ENCODE measurements around the gene SULT2B1.
A peak's percentile ranks its signal among the peaks of the same experiment; 100 is the strongest.
"Not testable (repeated sequence)": the region's sequence is repeated elsewhere in the genome, so short reads cannot be mapped to it uniquely, and the experiment has no call there.

The SULT2B1 gene

DNA sequence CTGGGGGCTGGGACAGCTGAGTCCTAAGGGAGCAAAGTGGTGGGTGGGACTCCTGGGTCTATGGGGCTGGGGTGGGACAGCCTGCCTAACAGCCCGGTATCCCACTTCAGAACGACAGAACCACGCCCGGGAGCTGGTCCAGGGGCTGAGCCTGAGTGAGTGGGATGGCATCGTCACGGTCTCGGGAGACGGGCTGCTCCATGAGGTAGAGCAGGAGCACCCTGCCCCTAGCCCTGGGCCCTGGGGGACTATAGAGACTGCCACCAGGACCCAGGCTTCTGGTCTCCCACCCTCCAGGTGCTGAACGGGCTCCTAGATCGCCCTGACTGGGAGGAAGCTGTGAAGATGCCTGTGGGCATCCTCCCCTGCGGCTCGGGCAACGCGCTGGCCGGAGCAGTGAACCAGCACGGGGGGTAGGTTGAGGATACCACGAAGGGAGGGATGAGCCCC lies 75.9 kb downstream of the SULT2B1 start:
- no peak overlapping the region for H3K4me3 Mint-ChIP-seq
- peaks cover 81% of the 10 kb centered on the region for H3K4me1 Mint-ChIP-seq
- H3K27me3 Mint-ChIP-seq, result no peaks in the 10 kb centered on the region
- H3K27ac Mint-ChIP-seq, result no peak overlapping the region
- no peak for DNase-seq
- no peak for ATAC-seq
- no peaks in the 10 kb centered on the region for H3K9me3 Mint-ChIP-seq

DNA sequence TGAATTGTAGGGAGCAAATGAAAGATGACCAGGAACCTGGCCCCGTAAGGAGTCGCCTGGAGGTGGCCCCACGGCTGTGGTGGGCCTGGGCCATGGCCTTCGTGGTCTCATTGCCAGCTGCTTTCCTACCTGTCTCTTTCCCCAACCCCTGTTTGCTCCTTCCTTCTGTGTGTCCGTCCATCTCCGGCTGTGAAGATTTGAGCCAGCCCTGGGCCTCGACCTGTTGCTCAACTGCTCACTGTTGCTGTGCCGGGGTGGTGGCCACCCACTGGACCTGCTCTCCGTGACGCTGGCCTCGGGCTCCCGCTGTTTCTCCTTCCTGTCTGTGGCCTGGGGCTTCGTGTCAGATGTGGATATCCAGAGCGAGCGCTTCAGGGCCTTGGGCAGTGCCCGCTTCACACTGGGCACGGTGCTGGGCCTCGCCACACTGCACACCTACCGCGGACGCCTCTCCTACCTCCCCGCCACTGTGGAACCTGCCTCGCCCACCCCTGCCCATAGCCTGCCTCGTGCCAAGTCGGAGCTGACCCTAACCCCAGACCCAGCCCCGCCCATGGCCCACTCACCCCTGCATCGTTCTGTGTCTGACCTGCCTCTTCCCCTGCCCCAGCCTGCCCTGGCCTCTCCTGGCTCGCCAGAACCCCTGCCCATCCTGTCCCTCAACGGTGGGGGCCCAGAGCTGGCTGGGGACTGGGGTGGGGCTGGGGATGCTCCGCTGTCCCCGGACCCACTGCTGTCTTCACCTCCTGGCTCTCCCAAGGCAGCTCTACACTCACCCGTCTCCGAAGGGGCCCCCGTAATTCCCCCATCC lies 76.7 kb downstream of the SULT2B1 start:
- peak overlapping the region in 1 of 2 donors; percentile 75 for H3K27ac Mint-ChIP-seq
- no peak overlapping the region for H3K4me3 Mint-ChIP-seq
- ATAC-seq (no peak), DNase-seq (no peak)
- H3K4me1 Mint-ChIP-seq, result peaks cover 82% of the 10 kb centered on the region
- H3K9me3 Mint-ChIP-seq, result no peaks in the 10 kb centered on the region
- H3K27me3 Mint-ChIP-seq, result no peaks in the 10 kb centered on the region

DNA sequence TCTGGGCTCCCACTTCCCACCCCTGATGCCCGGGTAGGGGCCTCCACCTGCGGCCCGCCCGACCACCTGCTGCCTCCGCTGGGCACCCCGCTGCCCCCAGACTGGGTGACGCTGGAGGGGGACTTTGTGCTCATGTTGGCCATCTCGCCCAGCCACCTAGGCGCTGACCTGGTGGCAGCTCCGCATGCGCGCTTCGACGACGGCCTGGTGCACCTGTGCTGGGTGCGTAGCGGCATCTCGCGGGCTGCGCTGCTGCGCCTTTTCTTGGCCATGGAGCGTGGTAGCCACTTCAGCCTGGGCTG lies 77.3 kb downstream of the SULT2B1 start:
- no peak for ATAC-seq
- no peak overlapping the region for H3K27ac Mint-ChIP-seq
- H3K4me1 Mint-ChIP-seq, result peaks cover 82% of the 10 kb centered on the region
- DNase-seq, result no peak
- no peak overlapping the region for H3K4me3 Mint-ChIP-seq
- no peaks in the 10 kb centered on the region for H3K27me3 Mint-ChIP-seq
- no peaks in the 10 kb centered on the region for H3K9me3 Mint-ChIP-seq

DNA sequence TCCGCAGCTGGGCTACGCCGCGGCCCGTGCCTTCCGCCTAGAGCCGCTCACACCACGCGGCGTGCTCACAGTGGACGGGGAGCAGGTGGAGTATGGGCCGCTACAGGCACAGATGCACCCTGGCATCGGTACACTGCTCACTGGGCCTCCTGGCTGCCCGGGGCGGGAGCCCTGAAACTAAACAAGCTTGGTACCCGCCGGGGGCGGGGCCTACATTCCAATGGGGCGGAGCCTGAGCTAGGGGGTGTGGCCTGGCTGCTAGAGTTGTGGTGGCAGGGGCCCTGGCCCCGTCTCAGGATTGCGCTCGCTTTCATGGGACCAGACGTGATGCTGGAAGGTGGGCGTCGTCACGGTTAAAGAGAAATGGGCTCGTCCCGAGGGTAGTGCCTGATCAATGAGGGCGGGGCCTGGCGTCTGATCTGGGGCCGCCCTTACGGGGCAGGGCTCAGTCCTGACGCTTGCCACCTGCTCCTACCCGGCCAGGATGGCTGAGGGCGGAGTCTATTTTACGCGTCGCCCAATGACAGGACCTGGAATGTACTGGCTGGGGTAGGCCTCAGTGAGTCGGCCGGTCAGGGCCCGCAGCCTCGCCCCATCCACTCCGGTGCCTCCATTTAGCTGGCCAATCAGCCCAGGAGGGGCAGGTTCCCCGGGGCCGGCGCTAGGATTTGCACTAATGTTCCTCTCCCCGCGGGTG lies 77.8 kb downstream of the SULT2B1 start:
- DNase-seq (peak in 1 of 2 donors; percentile 29), ATAC-seq (no peak)
- Mint-ChIP-seq H3K9me3 (no peaks in the 10 kb centered on the region), H3K27ac (no peak overlapping the region), H3K27me3 (no peaks in the 10 kb centered on the region), H3K4me1 (peaks cover 82% of the 10 kb centered on the region), H3K4me3 (no peak overlapping the region)

DNA sequence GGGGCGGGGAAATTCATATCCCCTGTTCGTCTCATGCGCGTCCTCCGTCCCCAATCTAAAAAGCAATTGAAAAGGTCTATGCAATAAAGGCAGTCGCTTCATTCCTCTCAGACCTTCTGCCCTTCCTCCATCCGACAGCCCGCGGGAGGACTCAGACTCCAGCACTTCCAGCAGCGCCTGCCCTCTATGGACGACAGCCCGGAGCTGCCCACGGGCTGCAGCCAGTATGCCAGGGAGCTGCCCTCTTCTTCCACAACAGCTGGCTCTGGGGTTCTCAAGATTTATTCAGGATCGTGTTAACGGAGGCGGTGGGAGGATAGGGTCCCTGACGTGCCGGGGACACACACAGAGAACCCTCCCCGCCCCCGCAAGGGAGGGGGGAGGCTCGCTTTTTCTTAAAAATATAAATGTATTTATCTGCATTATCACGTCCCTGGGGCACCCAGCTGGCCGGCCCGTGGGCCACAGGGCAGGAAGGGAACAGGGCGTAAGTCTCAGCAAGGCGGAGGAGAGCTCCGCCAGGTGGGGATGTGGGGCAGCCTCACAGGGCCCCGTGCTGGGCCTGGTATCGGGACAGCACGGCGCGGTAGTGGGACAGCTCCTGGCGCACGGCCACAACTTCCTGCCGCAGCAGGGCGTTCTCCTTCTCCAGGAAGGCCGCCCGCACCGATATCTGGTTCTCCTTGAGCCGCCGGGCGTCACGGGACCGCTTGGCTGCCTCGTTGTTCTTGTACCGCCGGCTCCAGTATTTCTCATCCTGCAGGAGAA lies 78.5 kb downstream of the SULT2B1 start:
- H3K27me3 Mint-ChIP-seq, result no peaks in the 10 kb centered on the region
- H3K27ac Mint-ChIP-seq, result no peak overlapping the region
- H3K4me1 Mint-ChIP-seq, result peaks cover 82% of the 10 kb centered on the region
- H3K9me3 Mint-ChIP-seq, result no peaks in the 10 kb centered on the region
- DNase-seq (no peak), ATAC-seq (no peak)
- H3K4me3 Mint-ChIP-seq, result no peak overlapping the region

DNA sequence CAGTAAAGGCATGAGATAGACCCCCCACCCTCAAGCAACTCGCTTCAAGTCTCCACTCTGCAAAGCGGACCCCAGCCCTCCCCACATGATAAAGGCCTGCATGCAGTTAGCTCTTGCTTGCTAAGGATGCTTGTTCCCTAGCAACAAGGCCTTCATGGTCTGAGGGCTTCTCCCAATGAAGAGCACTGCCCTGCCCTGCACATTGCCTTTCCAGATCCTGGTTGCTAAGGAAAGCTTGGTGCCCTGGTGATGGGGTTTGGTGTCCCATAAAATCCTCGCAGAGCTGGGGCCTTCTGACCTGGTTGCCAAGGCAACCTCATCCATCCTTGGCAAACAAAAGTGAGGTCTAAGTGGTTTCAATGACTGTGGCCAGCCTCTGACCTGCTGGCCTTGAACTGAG lies 79.3 kb downstream of the SULT2B1 start:
- H3K27me3 Mint-ChIP-seq, result no peaks in the 10 kb centered on the region
- no peaks in the 10 kb centered on the region for H3K9me3 Mint-ChIP-seq
- DNase-seq, result no peak
- H3K4me3 Mint-ChIP-seq, result no peak overlapping the region
- no peak overlapping the region for H3K27ac Mint-ChIP-seq
- no peak for ATAC-seq
- H3K4me1 Mint-ChIP-seq, result peaks cover 79% of the 10 kb centered on the region

DNA sequence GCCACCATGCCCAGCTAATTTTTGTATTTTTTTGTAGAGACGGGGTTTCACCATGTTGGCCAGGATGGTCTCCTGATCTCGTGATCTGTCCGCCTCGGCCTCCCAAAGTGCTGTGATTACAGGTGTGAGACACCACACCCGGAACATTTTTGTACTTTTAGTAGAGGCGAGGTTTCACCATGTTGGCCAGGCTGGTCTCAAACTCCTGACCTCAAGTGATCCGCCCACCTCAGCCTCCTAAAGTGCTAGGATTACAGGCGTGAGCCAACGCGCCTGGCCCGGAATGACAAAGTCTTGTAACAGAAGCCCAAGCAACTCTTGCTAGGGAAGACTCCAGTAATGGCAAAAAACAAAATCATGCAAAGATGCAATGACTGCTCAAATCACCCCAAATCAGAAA lies 80.3 kb downstream of the SULT2B1 start:
- peaks cover 73% of the 10 kb centered on the region for H3K4me1 Mint-ChIP-seq
- DNase-seq, H3K27ac Mint-ChIP-seq, H3K27me3 Mint-ChIP-seq, ATAC-seq, H3K9me3 Mint-ChIP-seq, H3K4me3 Mint-ChIP-seq: not testable (repeated sequence)

DNA sequence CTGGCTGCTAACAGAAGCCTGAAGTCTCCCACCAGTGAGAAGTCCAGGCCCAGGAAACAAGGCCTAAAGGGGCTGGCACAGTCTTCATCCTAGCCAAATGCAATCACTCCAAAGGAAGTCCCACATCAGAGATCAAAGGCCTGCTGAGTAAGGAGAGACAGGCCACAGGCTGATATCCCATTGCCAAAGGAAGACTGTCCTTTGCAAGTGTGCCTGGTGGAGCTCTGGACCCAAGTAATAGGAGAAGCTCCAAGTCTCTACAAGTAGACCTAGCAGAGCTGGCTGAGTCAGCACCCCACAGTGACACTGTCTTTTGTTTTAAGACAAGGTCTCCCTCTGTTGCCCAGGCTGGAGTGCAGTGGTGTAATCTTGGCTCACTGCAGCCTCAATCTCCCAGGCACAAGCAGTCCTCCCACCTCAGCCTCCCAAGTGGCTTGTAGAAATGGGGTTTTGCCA lies 80.7 kb downstream of the SULT2B1 start:
- H3K4me1 Mint-ChIP-seq, result peaks cover 72% of the 10 kb centered on the region
- no peak overlapping the region for H3K27ac Mint-ChIP-seq
- DNase-seq, result no peak
- no peak for ATAC-seq
- H3K27me3 Mint-ChIP-seq, result no peaks in the 10 kb centered on the region
- no peak overlapping the region for H3K4me3 Mint-ChIP-seq
- no peaks in the 10 kb centered on the region for H3K9me3 Mint-ChIP-seq

DNA sequence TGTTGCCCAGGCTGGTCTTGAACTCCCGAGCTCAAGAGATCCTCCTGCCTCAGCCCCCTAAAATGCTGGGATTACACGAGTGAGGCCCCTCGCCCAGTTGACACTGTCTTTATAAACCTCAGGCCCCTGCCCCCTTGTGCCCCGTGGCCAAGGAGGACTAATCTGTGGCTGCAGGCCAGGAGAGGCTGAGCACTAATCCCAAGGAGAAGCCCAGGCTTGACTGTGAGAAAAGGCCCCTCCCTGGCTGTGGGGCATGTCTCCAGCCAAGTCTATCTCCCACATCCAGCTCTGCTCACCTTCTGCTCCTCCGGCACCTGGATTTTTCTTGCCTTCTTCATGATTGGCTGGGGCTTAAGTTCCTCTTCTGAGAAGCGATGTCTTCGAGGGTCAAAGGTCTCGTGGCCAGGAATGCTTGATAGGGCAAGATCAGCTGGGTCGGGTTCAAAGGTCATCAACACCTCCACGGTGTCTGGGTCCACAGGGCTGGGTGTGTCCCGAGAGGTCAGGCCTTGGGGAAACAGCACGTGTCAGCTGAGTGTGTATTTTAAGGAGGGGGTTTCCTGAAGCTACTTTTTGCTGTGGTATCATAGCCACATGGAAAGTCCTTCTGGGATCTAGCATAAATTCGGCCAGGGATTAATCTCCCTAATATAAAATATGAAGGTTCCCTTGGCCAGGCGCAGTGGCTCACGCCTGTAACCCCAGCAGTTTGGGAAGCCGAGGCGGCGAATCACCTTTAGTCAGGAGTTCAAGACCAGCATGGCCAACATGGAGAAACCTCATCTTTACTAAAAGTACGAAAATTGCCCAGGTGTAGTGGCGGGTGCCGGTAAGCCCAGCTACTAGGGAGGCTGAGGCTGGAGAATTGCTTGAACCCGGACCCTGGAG lies 81.4 kb downstream of the SULT2B1 start:
- H3K9me3 Mint-ChIP-seq, result peaks cover under 1 to 2% of the 10 kb centered on the region in 2 donors
- no peak for ATAC-seq
- H3K4me3 Mint-ChIP-seq, result peak overlapping the region; percentile 84 to 95
- H3K27ac Mint-ChIP-seq, result peak overlapping the region in 1 of 2 donors; percentile 42
- H3K27me3 Mint-ChIP-seq, result no peaks in the 10 kb centered on the region
- H3K4me1 Mint-ChIP-seq, result peaks cover 75% of the 10 kb centered on the region
- no peak for DNase-seq

DNA sequence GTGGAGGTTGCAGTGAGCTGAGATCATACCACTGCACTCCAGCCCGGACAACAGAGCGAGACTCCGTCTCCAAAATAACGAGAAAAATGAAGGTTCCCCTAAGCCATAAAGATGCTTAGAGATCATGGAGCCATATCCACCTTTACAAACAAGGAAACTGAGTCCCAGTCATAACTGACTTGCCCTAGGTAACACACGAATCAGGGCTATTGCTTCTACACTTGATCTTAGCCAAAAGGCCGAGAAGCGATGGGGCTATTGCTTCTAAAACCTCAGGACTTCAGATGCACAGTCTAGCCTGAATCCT lies 82.0 kb downstream of the SULT2B1 start:
- ATAC-seq (no peak), DNase-seq (no peak)
- Mint-ChIP-seq H3K27me3 (no peaks in the 10 kb centered on the region), H3K4me3 (peak overlapping the region; percentile 84 to 95), H3K9me3 (peaks cover 7 to 8% of the 10 kb centered on the region in 2 donors), H3K4me1 (peaks cover 75% of the 10 kb centered on the region), H3K27ac (peak overlapping the region; percentile 42 to 90)

DNA sequence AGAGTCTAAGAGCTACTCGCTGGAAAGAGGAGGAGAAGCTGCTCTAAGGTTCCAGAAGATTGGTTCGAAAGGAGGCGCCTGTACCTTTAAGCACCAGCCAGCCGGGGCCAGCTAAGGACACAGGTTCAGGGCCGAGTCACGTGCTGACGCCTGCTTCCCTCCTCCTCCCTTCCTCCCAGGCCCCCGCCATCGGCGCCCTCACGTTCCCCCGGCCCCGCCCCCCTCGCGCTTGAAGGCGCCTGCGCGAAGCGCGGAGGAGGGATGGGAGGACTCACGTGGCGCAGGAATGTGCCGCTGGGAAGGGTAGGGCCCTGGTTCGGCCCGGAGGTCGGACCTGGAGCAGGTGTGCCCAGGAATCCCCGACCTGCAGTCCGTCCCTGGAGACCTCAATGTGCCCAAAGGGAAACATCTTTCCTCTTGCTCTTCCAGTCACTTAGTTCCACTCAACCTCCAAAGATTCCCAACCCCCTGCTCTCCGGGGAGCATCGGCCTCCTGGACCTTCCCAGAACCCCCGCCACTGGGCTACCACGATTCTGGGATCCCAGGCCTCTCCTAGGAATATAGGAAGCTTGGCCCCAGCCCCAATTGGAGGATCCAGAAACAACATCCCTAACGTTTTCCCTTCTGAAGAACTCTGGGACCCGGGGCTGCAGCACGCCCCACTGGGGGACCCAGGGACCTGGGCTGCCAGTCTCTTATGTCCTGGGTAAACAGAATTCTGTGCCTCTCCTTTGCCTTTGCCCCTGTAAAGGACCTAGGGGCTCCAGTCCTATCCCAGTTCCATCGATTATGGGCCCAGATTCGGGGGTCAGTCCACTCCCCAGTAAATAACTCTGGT lies 82.7 kb downstream of the SULT2B1 start:
- Mint-ChIP-seq H3K4me3 (peak overlapping the region; percentile 84 to 95), H3K27me3 (no peaks in the 10 kb centered on the region), H3K27ac (peak overlapping the region; percentile 90 to 95), H3K4me1 (peaks cover 75% of the 10 kb centered on the region), H3K9me3 (peaks cover 7 to 8% of the 10 kb centered on the region in 2 donors)
- peak; percentile 86 to 92 for DNase-seq
- ATAC-seq, result peak; percentile 43

DNA sequence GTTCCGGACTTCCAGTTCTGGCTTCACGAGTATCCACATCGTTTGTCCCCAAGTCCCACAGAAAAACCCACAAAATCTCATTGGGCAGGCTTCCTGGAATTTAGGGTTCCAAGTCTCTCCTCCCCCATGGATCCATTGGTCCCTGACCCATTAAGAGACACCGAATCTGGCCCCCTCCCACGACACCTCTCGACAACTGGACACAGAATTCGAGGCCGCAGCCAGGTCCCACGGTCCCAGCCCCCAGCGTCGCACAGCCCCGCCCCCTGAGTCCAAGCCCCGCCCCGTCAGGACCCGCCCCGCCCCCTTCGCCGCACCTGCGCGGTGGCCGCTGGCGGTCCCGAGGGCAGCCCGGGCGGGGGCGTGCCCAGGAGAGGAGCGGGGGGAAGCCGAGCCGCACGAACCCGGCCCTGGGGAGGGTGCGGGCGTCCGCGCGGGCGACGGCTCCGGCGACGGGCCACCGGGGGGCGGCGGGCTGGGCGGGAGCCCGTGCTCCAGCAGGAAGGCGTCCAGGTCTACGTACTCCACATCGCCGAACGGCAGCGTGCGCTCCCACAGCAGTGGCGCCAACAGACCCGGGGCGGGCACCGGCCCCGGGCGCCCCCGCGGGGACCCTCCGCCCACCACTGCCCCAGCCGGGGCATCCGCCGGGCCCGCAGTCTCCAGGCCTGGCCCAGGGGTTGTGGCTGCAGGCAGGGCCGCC lies 83.4 kb downstream of the SULT2B1 start:
- peak overlapping the region in 1 of 2 donors; percentile 81 for H3K27ac Mint-ChIP-seq

DNA sequence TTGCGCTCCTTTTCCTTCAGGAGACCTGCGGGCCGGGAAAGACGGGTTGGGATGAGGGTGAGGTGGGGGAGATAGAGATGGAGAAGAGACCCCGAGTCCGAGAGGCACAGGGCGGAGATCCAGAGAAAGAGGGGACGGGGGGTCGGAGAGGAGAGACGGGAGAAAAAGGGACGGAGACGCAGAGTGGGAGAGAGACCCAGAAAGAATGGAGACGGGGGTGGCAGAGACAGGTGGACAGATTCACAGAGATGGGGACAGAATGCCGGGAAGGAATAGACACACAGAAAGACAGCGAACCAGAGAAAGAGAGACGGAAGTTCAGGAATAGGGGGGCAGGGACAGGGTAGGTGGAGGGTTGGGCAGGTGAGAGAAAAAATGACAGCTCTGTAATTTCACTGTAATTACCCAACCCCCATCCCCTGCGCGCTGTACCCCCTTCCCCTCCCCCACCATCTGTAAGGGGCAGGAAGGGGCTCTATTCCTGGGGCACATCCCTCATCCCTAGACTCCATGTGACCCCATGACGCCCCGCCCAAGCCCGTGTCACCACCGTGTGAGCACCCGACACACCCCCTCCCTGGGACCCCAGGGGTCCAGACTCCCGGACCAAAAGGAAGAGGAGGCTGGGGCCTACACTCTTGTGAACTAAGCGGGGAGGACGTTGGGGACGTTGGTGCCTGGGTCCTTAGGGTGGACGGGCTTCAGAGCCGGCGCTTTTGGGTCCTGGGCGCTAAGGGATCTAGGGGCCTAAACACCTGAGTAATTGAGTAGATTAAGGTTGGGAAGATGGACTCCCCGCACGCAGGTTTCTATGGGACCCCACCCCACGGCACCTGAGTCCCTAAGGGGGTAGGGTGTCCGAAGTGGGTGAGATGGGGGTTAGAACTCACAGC lies 84.2 kb downstream of the SULT2B1 start:
- ATAC-seq (no peak), DNase-seq (peak in 1 of 2 donors; percentile 44)
- Mint-ChIP-seq H3K4me3 (peak overlapping the region; percentile 96 to 98), H3K27ac (peak overlapping the region; percentile 59 to 89), H3K27me3 (no peaks in the 10 kb centered on the region), H3K9me3 (peaks cover 7 to 8% of the 10 kb centered on the region in 2 donors), H3K4me1 (peaks cover 69% of the 10 kb centered on the region)

More for the DNA sequence above, 83.4 kb downstream of the SULT2B1 start:
- peak; percentile 75 to 81 for DNase-seq
- H3K4me3 Mint-ChIP-seq, result peak overlapping the region; percentile 96 to 98
- H3K4me1 Mint-ChIP-seq, result peaks cover 74% of the 10 kb centered on the region
- ATAC-seq, result peak; percentile 16
- H3K27me3 Mint-ChIP-seq, result no peaks in the 10 kb centered on the region
- H3K9me3 Mint-ChIP-seq, result peaks cover 7 to 8% of the 10 kb centered on the region in 2 donors
